Breast epithelium (tissue), 3 donors: ENCODE measurements around the gene CAMK4.

Experiments
- CTCF ChIP-seq, 3 donors: fragments of 450-650 bp; IDR thresholded peaks; one replicate each; pipeline ENCODE4 v1.5.1; 2016 to 2017; ENCODE audit warnings: antibody characterized with exemption in 3 of 3, mild to moderate bottlenecking in 3 of 3, moderate library complexity in 3 of 3
- POLR2A ChIP-seq: fragments of 450-650 bp; IDR thresholded peaks from one replicate; pipeline ENCODE4 v1.6.1; 2016; ENCODE audit warnings: antibody characterized with exemption, mild to moderate bottlenecking, moderate library complexity
- POLR2AphosphoS5 ChIP-seq, 3 donors: sonication (generic); formaldehyde crosslinking; IDR thresholded peaks; one replicate each; pipeline ENCODE4 v1.6.1; 2017; ENCODE audit warnings: antibody characterized with exemption in 3 of 3

GRCh38 chr5:111404270-111404769, 180.1 kb downstream of the CAMK4 start:
- TF ChIP-seq POLR2A (no peak), CTCF (IDR thresholded peaks at IDR 0.05) (no peak), POLR2AphosphoS5 (IDR thresholded peaks at IDR 0.05) (no peak)
